Activated B cell treated with CpG ODN at 0.5 μM for 24 hours (primary cell): ENCODE results near the gene EGLN3. TPM values are rescaled to one million over a fixed set of nuclear protein-coding genes. Genes with fewer than 3 reads are reported as not detected.
"Not testable (repeated sequence)": the region's sequence is repeated elsewhere in the genome, so short reads cannot be mapped to it uniquely, and the experiment has no call there.

Experiments used
- ATAC-seq: fragments of 200-7000 bp; cut with Tn5 transposase; one replicate; pipeline ENCODE4 v1.10.0; 2021; ENCODE audit warnings: low read depth, mild to moderate bottlenecking, moderate library complexity
- CTCF ChIA-PET: fragments of 350-600 bp; sonication (Branson Sonifier 250); formaldehyde crosslinking; loops from one replicate; lab custom pipeline; 2021; ENCODE audit warnings: antibody characterized with exemption; lab: Charles Lee
- POLR2A ChIA-PET: fragments of 350-600 bp; sonication (Branson Sonifier 250); formaldehyde crosslinking; loops from one replicate; lab custom pipeline; 2021; ENCODE audit warnings: antibody characterized with exemption; lab: Charles Lee
- DNase-seq: peaks from one replicate; pipeline ENCODE4 v3.0.0; 2022
- H3K27ac Mint-ChIP-seq: one replicate; pipeline ENCODE4 v1.8.0; 2020; ENCODE audit warnings: mixed read lengths
- H3K27me3 Mint-ChIP-seq: one replicate; pipeline ENCODE4 v1.8.0; 2021; ENCODE audit warnings: mixed read lengths
- H3K36me3 Mint-ChIP-seq: one replicate; pipeline ENCODE4 v1.8.0; 2021; ENCODE audit warnings: low read depth, mixed read lengths
- H3K4me1 Mint-ChIP-seq: one replicate; pipeline ENCODE4 v1.8.0; 2021; ENCODE audit warnings: mixed read lengths
- H3K4me3 Mint-ChIP-seq: one replicate; pipeline ENCODE4 v1.8.0; 2020; ENCODE audit warnings: mild to moderate bottlenecking, mixed read lengths
- H3K9me3 Mint-ChIP-seq: one replicate; pipeline ENCODE4 v1.8.0; 2020; ENCODE audit warnings: mixed read lengths
- CTCF ChIP-seq: fragments of 200-600 bp; IDR thresholded peaks from one replicate; pipeline ENCODE4 v1.8.0; 2022; ENCODE audit warnings: antibody characterized with exemption, mild to moderate bottlenecking
- intact Hi-C: fragments of 100-400 bp; cut with micrococcal nuclease; formaldehyde crosslinking; loops from one replicate; pipeline ENCODE4 v1.15.1; 2024
- total RNA-seq: library from RNA; stranded (reverse); gene quantifications from 2 replicates; pipeline ENCODE4 v1.2.3, GENCODE V29; 2022

The EGLN3 gene
- total RNA-seq, 1 donor from 2014 or later = 0.33 TPM

GRCh38 chr14:33968722-33969121 lies 17.8 kb upstream of the EGLN3 start:
- Mint-ChIP-seq H3K4me3 (no peak overlapping the region), H3K27me3 (peaks cover 8% of the 10 kb centered on the region), H3K9me3 (peaks cover 10% of the 10 kb centered on the region), H3K36me3 (no peaks in the 10 kb centered on the region), H3K4me1 (peaks cover 11% of the 10 kb centered on the region), H3K27ac (no peak overlapping the region)
- CTCF ChIA-PET = no interaction called here
- no peak for ATAC-seq
- no peak for TF ChIP-seq CTCF
- POLR2A ChIA-PET = no interaction called here
- intact Hi-C loops = no loop called here
- DNase-seq = no peak

- ChIA-PET POLR2A (no interaction called here), CTCF (no interaction called here)
- Mint-ChIP-seq H3K36me3 (no peaks in the 10 kb centered on the region), H3K27ac (no peak overlapping the region), H3K27me3 (peaks cover 8% of the 10 kb centered on the region), H3K9me3 (peaks cover 15% of the 10 kb centered on the region), H3K4me1 (peaks cover 3% of the 10 kb centered on the region), H3K4me3 (no peak overlapping the region)
- intact Hi-C loops = no loop called here
- TF ChIP-seq CTCF = no peak
- DNase-seq = no peak
- no peak for ATAC-seq
Observed at GRCh38 chr14:33967138-33967537, 16.3 kb upstream of the EGLN3 start.

GRCh38 chr14:33966276-33966675 lies 15.4 kb upstream of the EGLN3 start:
- intact Hi-C loops = no loop called here
- H3K4me1 Mint-ChIP-seq = no peaks in the 10 kb centered on the region
- no peaks in the 10 kb centered on the region for H3K36me3 Mint-ChIP-seq
- CTCF ChIA-PET = no interaction called here
- no peak for DNase-seq
- H3K27ac Mint-ChIP-seq = no peak overlapping the region
- peaks cover 16% of the 10 kb centered on the region for H3K9me3 Mint-ChIP-seq
- ATAC-seq = no peak
- H3K27me3 Mint-ChIP-seq = peaks cover 8% of the 10 kb centered on the region
- TF ChIP-seq CTCF = no peak
- POLR2A ChIA-PET = no interaction called here
- no peak overlapping the region for H3K4me3 Mint-ChIP-seq

- no peak for TF ChIP-seq CTCF
- Mint-ChIP-seq H3K4me3 (no peak overlapping the region), H3K27me3 (peaks cover 8% of the 10 kb centered on the region), H3K9me3 (peaks cover 9% of the 10 kb centered on the region), H3K27ac (no peak overlapping the region), H3K36me3 (no peaks in the 10 kb centered on the region), H3K4me1 (no peaks in the 10 kb centered on the region)
- intact Hi-C loops = no loop called here
- ATAC-seq (no peak), DNase-seq (no peak)
- ChIA-PET POLR2A (no interaction called here), CTCF (no interaction called here)
Observed at GRCh38 chr14:33964599-33965317, 13.9 kb upstream of the EGLN3 start.

- ChIA-PET POLR2A (no interaction called here), CTCF (no interaction called here)
Observed at GRCh38 chr14:33963892-33964291, 13.0 kb upstream of the EGLN3 start.

GRCh38 chr14:33962466-33962865 lies 11.6 kb upstream of the EGLN3 start:
- H3K27me3 Mint-ChIP-seq, intact Hi-C loops, POLR2A ChIA-PET, DNase-seq, H3K27ac Mint-ChIP-seq, H3K36me3 Mint-ChIP-seq, CTCF ChIA-PET, H3K9me3 Mint-ChIP-seq, H3K4me3 Mint-ChIP-seq, ATAC-seq, H3K4me1 Mint-ChIP-seq: not testable (repeated sequence)

More at GRCh38 chr14:33963892-33964291, 13.0 kb upstream of the EGLN3 start:
- ATAC-seq (no peak), DNase-seq (no peak)
- Mint-ChIP-seq H3K9me3 (peaks cover 8% of the 10 kb centered on the region), H3K36me3 (no peaks in the 10 kb centered on the region), H3K4me1 (no peaks in the 10 kb centered on the region), H3K27ac (no peak overlapping the region), H3K4me3 (no peak overlapping the region), H3K27me3 (peaks cover 8% of the 10 kb centered on the region)
- intact Hi-C loops = no loop called here
- no peak for TF ChIP-seq CTCF
